K562 (cell line): Measurements from ENCODE around the gene EEPD1. TPM values are rescaled to one million over a fixed set of nuclear protein-coding genes. Genes with fewer than 3 reads are reported as not detected.

Source experiments
- ADNP ChIP-seq: fragments of 200-800 bp; sonication (Bioruptor generic); IDR thresholded peaks from 2 replicates; pipeline ENCODE4 v1.6.1; 2016; ENCODE audit warnings: missing genetic modification characterization, missing compliant biosample characterization
- ARHGAP35 ChIP-seq: fragments of 450-650 bp; IDR thresholded peaks from 2 replicates; pipeline ENCODE4 v1.6.1; 2018; ENCODE audit not compliant: partially characterized antibody
- BACH1 ChIP-seq: fragments of 200-800 bp; sonication (Bioruptor generic); IDR thresholded peaks from 2 replicates; pipeline ENCODE4 v1.6.1; 2016; ENCODE audit warnings: missing genetic modification characterization, missing compliant biosample characterization
- CAMTA2 ChIP-seq: fragments of 250-450 bp; sonication (Bioruptor Pico); conservative IDR thresholded peaks from 2 replicates; pipeline ENCODE4 v1.5.1; 2022
- CBFA2T3 ChIP-seq: fragments of 450-650 bp; IDR thresholded peaks from 2 replicates; pipeline ENCODE4 v1.6.1; 2017
- CCNT2 ChIP-seq: IDR thresholded peaks from 2 replicates; pipeline ENCODE4 v1.6.1; 2011; ENCODE audit warnings: borderline replicate concordance, low read depth, mild to moderate bottlenecking, moderate library complexity, mixed read lengths, low read length; ENCODE audit not compliant: insufficient read length; ENCODE audit errors: extremely low read depth
- CEBPG ChIP-seq, 3 experiments: fragments of 200-800 bp in 1 of 3; sonication (Bioruptor generic) in 1 of 3; sonication (generic) in 1 of 3; formaldehyde crosslinking in 1 of 3; IDR thresholded peaks in 2 of 3; conservative IDR thresholded peaks in 1 of 3; 2 replicates each; pipeline versions ENCODE4 v1.6.1 to v1.8.0; 2016 to 2022; ENCODE audit warnings: missing compliant biosample characterization in 2 of 3, missing genetic modification characterization in 2 of 3, mild to moderate bottlenecking in 1 of 3, missing genetic modification reagents in 1 of 3
- CHD2 ChIP-seq: IDR thresholded peaks from 2 replicates; pipeline ENCODE4 v1.6.1; 2011; ENCODE audit warnings: low read depth, low read length
- ETV6 ChIP-seq, 3 experiments: fragments of 150-350 bp in 1 of 3; sonication (generic) in 1 of 3; formaldehyde crosslinking in 1 of 3; IDR thresholded peaks; 2 replicates each; pipeline versions ENCODE4 v1.6.1 to v1.8.0; 2014 to 2022; ENCODE audit warnings: borderline replicate concordance in 2 of 3, low read depth in 2 of 3, antibody characterized with exemption in 1 of 3, low read length in 1 of 3, mild to moderate bottlenecking in 1 of 3, missing genetic modification reagents in 1 of 3
- FIP1L1 ChIP-seq: fragments of 200-400 bp; formaldehyde crosslinking; IDR thresholded peaks from 2 replicates; pipeline ENCODE4 v1.6.1; 2018; ENCODE audit warnings: mild to moderate bottlenecking, low read depth, low read length; ENCODE audit not compliant: poor library complexity, severe bottlenecking
- FOS ChIP-seq: IDR thresholded peaks from 3 replicates; pipeline ENCODE4 v1.6.1; 2011; ENCODE audit not compliant: insufficient read length; ENCODE audit errors: extremely low read depth
- HNRNPLL ChIP-seq: fragments of 200-400 bp; formaldehyde crosslinking; IDR thresholded peaks from 2 replicates; pipeline ENCODE4 v1.6.1; 2017; ENCODE audit warnings: low read length, low read depth, mild to moderate bottlenecking; ENCODE audit not compliant: poor library complexity, severe bottlenecking
- MECOM ChIP-seq: fragments of 250-450 bp; sonication (Bioruptor Pico); IDR thresholded peaks from 2 replicates; pipeline ENCODE4 v1.8.0; 2022; ENCODE audit warnings: inconsistent platforms
- POLR2B ChIP-seq: fragments of 450-650 bp; IDR thresholded peaks from 2 replicates; pipeline ENCODE4 v1.6.1; 2018; ENCODE audit warnings: low read depth; ENCODE audit not compliant: partially characterized antibody
- POU5F1 ChIP-seq: fragments of 150-350 bp; IDR thresholded peaks from 2 replicates; pipeline ENCODE4 v1.6.1; 2014; ENCODE audit warnings: borderline replicate concordance, low read length, low read depth, mild to moderate bottlenecking; ENCODE audit not compliant: partially characterized antibody
- RAD21 ChIP-seq, 2 experiments: fragments of 250-450 bp in 1 of 2; fragments of 450-650 bp in 1 of 2; sonication (Bioruptor Pico) in 1 of 2; formaldehyde crosslinking in 1 of 2; IDR thresholded peaks in 1 of 2; conservative IDR thresholded peaks in 1 of 2; 2 replicates each; pipeline versions ENCODE4 v1.4.0 to v1.8.0; 2020 to 2022; ENCODE audit warnings: mild to moderate bottlenecking in 2 of 2, moderate library complexity in 1 of 2
- RHOXF2B ChIP-seq: fragments of 250-450 bp; sonication (Bioruptor Pico); conservative IDR thresholded peaks from 2 replicates; pipeline ENCODE4 v1.5.1; 2021
- XRCC4 ChIP-seq: IDR thresholded peaks from one replicate; pipeline ENCODE4 v1.6.1; 2011; ENCODE audit not compliant: insufficient read depth, insufficient read length; ENCODE audit errors: extremely low read depth
- ZNF165 ChIP-seq: fragments of 250-450 bp; sonication (Bioruptor Pico); IDR thresholded peaks from 2 replicates; pipeline ENCODE4 v1.4.0; 2020; ENCODE audit warnings: borderline replicate concordance
- polyA plus RNA-seq, 8 experiments: library from polyadenylated mRNA; depleted of rRNA in 4 of 8; stranded (reverse) in 5 of 8; unstranded in 3 of 8; fragments of >200 nt; fragmentation: Nextera tagmentation in 2 of 8; fragmentation: Illumina TruSeq in 1 of 8; extraction: Ambion mirVana in 2 of 8; extraction: Trizol in 1 of 8; gene quantifications; 2 replicates each; pipeline versions ENCODE4 v1.2.1 to v1.2.3, GENCODE V29; 2011 to 2014; ENCODE audit warnings: inconsistent platforms in 1 of 8, missing spikeins in 1 of 8
- total RNA-seq, 7 experiments: library from RNA; depleted of rRNA in 6 of 7; stranded (reverse); fragments of >200 nt in 6 of 7; fragmentation: Illumina TruSeq in 2 of 7; extraction: Trizol in 2 of 7; gene quantifications; 2 replicates each; pipeline versions ENCODE4 v1.2.1 to v1.2.3, GENCODE V29; 2011 to 2021; ENCODE audit warnings: low replicate concordance in 1 of 7
- TF ChIP-seq, protein P1 (sequence below): fragments of 450-650 bp; IDR thresholded peaks from 2 replicates; pipeline ENCODE4 v1.6.1; 2018; ENCODE audit not compliant: partially characterized antibody
- TF ChIP-seq, protein P2 (sequence below): fragments of 450-650 bp; IDR thresholded peaks from 2 replicates; pipeline ENCODE4 v1.7.0; 2016; ENCODE audit warnings: borderline replicate concordance

The EEPD1 gene
- total and polyA plus RNA-seq, 9 of the 15 experiments (the other 6 are each of a cell fraction or from before 2014, with no cell fraction given): 0.01 to 1.5 (median 0.74) TPM; not detected in 1

DNA sequence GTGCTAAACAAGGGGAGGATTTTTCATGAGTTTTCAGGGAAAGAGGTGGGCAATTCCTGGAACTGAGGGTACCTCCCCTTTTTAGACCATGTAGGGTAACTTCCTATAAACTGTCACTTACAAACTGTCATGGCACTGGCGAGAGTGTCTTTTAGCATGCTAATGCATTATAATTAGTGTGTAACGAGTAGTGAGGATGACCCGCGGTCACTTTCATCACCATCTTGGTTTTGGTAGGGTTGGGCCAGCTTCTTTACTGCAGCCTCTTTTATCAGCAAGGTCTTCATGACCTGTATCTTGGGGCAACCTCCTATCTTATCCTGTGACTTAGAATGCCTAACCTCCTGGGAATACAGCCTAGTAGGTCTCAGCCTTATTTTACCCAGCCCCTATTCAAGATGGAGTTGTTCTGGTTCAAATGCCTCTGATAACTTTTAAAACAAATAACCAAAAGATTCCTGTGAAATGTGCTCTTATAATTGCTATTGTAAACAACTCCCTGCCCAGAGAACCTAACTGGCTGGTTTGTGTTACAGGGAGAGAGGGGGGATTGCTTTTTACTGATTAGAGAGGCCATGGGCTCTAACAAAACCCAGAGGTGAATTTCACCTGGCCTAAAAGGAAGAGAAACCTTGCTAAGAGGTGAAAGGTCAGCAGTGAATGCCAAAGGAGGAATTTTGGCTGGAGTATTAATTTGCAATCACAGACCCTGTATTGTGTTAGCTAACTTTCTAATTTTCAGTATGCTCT is 64.3 kb downstream of the EEPD1 start (continued):
- TF ChIP-seq, protein P1, sequence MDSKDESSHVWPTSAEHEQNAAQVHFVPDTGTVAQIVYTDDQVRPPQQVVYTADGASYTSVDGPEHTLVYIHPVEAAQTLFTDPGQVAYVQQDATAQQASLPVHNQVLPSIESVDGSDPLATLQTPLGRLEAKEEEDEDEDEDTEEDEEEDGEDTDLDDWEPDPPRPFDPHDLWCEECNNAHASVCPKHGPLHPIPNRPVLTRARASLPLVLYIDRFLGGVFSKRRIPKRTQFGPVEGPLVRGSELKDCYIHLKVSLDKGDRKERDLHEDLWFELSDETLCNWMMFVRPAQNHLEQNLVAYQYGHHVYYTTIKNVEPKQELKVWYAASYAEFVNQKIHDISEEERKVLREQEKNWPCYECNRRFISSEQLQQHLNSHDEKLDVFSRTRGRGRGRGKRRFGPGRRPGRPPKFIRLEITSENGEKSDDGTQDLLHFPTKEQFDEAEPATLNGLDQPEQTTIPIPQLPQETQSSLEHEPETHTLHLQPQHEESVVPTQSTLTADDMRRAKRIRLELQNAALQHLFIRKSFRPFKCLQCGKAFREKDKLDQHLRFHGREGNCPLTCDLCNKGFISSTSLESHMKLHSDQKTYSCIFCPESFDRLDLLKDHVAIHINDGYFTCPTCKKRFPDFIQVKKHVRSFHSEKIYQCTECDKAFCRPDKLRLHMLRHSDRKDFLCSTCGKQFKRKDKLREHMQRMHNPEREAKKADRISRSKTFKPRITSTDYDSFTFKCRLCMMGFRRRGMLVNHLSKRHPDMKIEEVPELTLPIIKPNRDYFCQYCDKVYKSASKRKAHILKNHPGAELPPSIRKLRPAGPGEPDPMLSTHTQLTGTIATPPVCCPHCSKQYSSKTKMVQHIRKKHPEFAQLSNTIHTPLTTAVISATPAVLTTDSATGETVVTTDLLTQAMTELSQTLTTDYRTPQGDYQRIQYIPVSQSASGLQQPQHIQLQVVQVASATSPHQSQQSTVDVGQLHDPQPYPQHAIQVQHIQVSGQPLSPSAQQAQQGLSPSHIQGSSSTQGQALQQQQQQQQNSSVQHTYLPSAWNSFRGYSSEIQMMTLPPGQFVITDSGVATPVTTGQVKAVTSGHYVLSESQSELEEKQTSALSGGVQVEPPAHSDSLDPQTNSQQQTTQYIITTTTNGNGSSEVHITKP: no peak
- peak; percentile 92 for TF ChIP-seq BACH1
- no peak for TF ChIP-seq RAD21 (CRISPR knock-in tag; conservative IDR thresholded peaks at IDR 0.05 in 1 of 2, IDR thresholded peaks at IDR 0.05 in 1 of 2)
- TF ChIP-seq HNRNPLL: no peak
- no peak for TF ChIP-seq ETV6 (IDR thresholded peaks at IDR 0.05; ENCODE audit: borderline replicate concordance in 1 of 2, low read depth in 2 of 2, low read length in 1 of 2)
- TF ChIP-seq ETV6 (CRISPR knock-in tag; IDR thresholded peaks at IDR 0.05; ENCODE audit: borderline replicate concordance): no peak
- TF ChIP-seq, protein P2, sequence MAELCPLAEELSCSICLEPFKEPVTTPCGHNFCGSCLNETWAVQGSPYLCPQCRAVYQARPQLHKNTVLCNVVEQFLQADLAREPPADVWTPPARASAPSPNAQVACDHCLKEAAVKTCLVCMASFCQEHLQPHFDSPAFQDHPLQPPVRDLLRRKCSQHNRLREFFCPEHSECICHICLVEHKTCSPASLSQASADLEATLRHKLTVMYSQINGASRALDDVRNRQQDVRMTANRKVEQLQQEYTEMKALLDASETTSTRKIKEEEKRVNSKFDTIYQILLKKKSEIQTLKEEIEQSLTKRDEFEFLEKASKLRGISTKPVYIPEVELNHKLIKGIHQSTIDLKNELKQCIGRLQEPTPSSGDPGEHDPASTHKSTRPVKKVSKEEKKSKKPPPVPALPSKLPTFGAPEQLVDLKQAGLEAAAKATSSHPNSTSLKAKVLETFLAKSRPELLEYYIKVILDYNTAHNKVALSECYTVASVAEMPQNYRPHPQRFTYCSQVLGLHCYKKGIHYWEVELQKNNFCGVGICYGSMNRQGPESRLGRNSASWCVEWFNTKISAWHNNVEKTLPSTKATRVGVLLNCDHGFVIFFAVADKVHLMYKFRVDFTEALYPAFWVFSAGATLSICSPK: no peak
- TF ChIP-seq MECOM (CRISPR knock-in tag): peak; percentile 73
- no peak for TF ChIP-seq ARHGAP35
- TF ChIP-seq ZNF165: peak; percentile 87; the same call in 1 of the 2 replicates
- TF ChIP-seq POLR2B: no peak
- TF ChIP-seq CHD2: no peak
- no peak for TF ChIP-seq CBFA2T3
- TF ChIP-seq XRCC4: no peak
- TF ChIP-seq POU5F1: no peak
- TF ChIP-seq FOS: no peak
- no peak for TF ChIP-seq ADNP
- no peak for TF ChIP-seq CCNT2
- TF ChIP-seq CEBPG (CRISPR knock-in tag; IDR thresholded peaks at IDR 0.05): no peak
- peak in 1 of 2 experiments; percentile 67; a peak in 1 of 4 replicates for TF ChIP-seq CEBPG (tag; conservative IDR thresholded peaks at IDR 0.05 in 1 of 2, IDR thresholded peaks at IDR 0.05 in 1 of 2)
- TF ChIP-seq FIP1L1: no peak
- no peak for TF ChIP-seq RHOXF2B (CRISPR knock-in tag)
- TF ChIP-seq CAMTA2 (CRISPR knock-in tag): no peak
